Measurements from ENCODE around the gene CCDC24. TPM values are rescaled to one million over a fixed set of nuclear protein-coding genes. Genes with fewer than 3 reads are reported as not detected.

Gene CCDC24
- total and polyA plus RNA-seq, 2 of the 13 experiments (the other 11 are each of a cell fraction or from before 2014, with no cell fraction given), result 1.4 to 2.9 TPM

GRCh38 chr1:44031252-44032169, 40.1 kb downstream of the CCDC24 start, which contains the start of gene SLC6A9 (continued):
- no peak for TF ChIP-seq TEF (CRISPR knock-in tag; IDR thresholded peaks at IDR 0.05)
- TF ChIP-seq ZBTB7A (CRISPR knock-in tag; IDR thresholded peaks at IDR 0.05), result 0 out of 2 replicates have a peak, but pooled peaks have one; percentile 8
- TF ChIP-seq CTCF (CRISPR knock-in tag; IDR thresholded peaks at IDR 0.05), result 0 out of 2 replicates have a peak, but pooled peaks have one; percentile 5
- TF ChIP-seq KLF11 (CRISPR knock-in tag; IDR thresholded peaks at IDR 0.05), result no peak
- TF ChIP-seq ZNF251 (CRISPR knock-in tag; IDR thresholded peaks at IDR 0.05), result no peak
- TF ChIP-seq, protein P1, sequence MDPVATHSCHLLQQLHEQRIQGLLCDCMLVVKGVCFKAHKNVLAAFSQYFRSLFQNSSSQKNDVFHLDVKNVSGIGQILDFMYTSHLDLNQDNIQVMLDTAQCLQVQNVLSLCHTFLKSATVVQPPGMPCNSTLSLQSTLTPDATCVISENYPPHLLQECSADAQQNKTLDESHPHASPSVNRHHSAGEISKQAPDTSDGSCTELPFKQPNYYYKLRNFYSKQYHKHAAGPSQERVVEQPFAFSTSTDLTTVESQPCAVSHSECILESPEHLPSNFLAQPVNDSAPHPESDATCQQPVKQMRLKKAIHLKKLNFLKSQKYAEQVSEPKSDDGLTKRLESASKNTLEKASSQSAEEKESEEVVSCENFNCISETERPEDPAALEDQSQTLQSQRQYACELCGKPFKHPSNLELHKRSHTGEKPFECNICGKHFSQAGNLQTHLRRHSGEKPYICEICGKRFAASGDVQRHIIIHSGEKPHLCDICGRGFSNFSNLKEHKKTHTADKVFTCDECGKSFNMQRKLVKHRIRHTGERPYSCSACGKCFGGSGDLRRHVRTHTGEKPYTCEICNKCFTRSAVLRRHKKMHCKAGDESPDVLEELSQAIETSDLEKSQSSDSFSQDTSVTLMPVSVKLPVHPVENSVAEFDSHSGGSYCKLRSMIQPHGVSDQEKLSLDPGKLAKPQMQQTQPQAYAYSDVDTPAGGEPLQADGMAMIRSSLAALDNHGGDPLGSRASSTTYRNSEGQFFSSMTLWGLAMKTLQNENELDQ (CRISPR knock-in tag; IDR thresholded peaks at IDR 0.05; ENCODE audit: borderline replicate concordance), result no peak
- TF ChIP-seq JDP2 (CRISPR knock-in tag; IDR thresholded peaks at IDR 0.05; ENCODE audit: borderline replicate concordance), result no peak
- no peak for TF ChIP-seq ATM (IDR thresholded peaks at IDR 0.05; ENCODE audit: borderline replicate concordance)
- no peak for TF ChIP-seq CREB1 (IDR thresholded peaks at IDR 0.05)
- peak; percentile 28; the same call in 1 of the 2 replicates for TF ChIP-seq CREB1 (CRISPR knock-in tag; IDR thresholded peaks at IDR 0.05)
- TF ChIP-seq SIN3A (IDR thresholded peaks at IDR 0.05; ENCODE audit: borderline replicate concordance, low read depth, low read length), result 0 out of 2 replicates have a peak, but pooled peaks have one; percentile 6
- no peak for TF ChIP-seq SALL2 (CRISPR knock-in tag; IDR thresholded peaks at IDR 0.05)
- TF ChIP-seq, protein P2, sequence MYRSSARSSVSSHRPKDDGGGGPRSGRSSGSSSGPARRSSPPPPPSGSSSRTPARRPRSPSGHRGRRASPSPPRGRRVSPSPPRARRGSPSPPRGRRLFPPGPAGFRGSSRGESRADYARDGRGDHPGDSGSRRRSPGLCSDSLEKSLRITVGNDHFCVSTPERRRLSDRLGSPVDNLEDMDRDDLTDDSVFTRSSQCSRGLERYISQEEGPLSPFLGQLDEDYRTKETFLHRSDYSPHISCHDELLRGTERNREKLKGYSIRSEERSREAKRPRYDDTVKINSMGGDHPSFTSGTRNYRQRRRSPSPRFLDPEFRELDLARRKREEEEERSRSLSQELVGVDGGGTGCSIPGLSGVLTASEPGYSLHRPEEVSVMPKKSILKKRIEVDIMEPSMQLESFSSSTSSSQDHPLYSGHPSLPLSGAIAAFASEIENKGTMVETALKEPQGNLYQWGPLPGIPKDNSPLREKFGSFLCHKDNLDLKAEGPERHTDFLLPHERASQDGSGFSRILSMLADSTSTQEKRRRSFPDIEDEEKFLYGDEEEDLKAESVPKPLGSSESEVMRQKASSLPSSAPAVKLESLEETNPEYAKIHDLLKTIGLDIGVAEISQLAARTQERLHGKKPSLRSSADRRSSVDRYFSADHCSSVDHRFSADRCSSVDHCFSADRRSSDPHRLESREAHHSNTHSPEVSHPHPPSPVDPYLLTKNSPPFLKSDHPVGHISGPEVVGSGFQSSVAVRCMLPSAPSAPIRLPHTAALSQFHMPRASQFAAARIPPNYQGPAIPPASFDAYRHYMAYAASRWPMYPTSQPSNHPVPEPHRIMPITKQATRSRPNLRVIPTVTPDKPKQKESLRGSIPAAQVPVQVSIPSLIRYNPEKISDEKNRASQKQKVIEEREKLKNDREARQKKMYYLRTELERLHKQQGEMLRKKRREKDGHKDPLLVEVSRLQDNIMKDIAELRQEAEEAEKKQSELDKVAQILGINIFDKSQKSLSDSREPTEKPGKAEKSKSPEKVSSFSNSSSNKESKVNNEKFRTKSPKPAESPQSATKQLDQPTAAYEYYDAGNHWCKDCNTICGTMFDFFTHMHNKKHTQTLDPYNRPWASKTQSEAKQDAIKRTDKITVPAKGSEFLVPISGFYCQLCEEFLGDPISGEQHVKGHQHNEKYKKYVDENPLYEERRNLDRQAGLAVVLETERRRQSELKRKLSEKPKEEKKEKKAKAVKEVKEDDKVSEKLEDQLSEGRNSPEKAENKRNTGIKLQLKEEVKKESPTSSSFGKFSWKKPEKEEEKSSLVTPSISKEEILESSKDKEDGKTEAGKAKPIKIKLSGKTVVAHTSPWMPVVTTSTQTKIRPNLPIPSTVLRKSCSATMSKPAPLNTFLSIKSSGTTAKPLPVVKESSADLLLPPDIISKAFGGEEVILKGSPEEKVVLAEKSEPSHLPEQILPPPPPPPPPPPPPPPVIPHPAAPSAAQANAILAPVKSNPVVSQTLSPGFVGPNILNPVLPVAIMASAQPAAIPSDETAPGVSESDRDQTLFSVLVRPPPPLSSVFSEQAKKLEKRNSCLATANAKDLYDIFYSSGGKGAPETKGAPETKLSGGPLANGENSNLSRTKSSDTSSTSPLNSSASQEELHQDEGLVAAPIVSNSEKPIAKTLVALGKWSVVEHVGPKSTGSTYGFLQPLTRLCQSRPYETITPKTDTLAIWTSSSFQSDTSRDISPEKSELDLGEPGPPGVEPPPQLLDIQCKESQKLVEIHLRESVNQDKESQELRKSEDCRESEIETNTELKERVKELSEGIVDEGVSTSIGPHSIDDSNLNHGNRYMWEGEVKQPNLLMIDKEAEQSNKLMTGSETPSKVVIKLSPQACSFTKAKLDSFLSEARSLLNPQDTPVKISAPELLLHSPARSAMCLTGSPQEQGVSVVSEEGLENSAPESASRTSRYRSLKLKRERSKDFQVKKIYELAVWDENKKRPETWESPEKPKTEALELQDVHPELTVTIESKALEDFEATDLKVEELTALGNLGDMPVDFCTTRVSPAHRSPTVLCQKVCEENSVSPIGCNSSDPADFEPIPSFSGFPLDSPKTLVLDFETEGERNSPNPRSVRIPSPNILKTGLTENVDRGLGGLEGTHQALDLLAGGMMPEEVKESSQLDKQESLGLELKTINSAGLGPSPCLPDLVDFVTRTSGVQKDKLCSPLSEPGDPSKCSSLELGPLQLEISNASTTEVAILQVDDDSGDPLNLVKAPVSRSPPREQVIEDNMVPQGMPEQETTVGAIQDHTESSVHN (CRISPR knock-in tag; IDR thresholded peaks at IDR 0.05), result no peak
- no peak for TF ChIP-seq AGO1 (IDR thresholded peaks at IDR 0.05; ENCODE audit: low read depth, low read length, poor library complexity, severe bottlenecking)
- TF ChIP-seq SNAI1 (CRISPR knock-in tag; IDR thresholded peaks at IDR 0.05; ENCODE audit: borderline replicate concordance), result no peak

All from HepG2 (cell line).